ENCODE results near the gene ZNF470. TPM values are rescaled to one million over a fixed set of nuclear protein-coding genes. Genes with fewer than 3 reads are reported as not detected.

ZNF470 gene
- total and polyA plus RNA-seq, 2 of the 13 experiments (the other 11 are each of a cell fraction or from before 2014, with no cell fraction given), result not detected

DNA sequence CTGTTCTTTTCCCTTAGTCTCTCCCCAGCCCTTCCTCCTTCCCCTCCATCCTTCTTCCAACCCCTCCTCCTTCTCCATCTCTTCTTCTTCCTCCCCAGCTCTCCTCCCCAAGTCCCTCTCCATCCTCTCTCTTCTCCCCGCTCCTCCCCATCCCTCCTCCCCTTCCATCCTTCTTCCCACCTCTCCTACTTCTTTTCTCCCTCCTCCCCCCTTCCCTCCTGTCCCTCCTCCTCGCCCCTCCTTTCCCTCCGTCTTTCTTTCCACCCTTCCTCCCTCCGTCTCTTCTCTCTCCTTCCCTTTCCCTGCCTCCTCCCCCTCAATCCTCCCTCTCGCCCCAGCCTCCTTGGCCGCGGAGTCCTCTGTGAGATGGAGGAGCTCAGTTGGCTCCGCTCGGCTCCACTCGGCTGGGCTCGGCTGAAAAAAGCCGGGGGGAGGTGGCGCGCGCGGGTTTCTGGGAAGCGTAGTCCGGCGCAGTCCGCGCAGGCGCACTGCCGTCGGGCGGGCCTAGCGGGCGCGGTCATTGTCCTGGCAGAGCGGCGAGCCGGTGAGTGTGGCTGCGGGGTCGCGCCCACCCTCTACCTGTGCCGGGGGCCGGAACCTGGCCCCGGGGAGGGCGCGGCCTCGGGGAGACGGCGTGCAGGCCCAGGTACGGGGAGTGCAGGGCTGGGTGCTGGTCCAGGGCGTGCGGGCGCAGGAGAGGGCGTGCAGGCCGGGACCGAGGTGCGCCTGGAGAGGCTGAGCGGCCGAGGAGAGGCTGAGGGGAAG, 27.7 kb downstream of the ZNF470 start, which contains the start of gene ZNF71 (continued):
- TF ChIP-seq ZNF142 (CRISPR knock-in tag; IDR thresholded peaks at IDR 0.05), result peak; percentile 76; the same call in 1 of the 2 replicates
- no peak for TF ChIP-seq SETDB1 (CRISPR knock-in tag; IDR thresholded peaks at IDR 0.05; ENCODE audit: borderline replicate concordance)
- peak; percentile 92 for TF ChIP-seq ZNF512 (CRISPR knock-in tag; IDR thresholded peaks at IDR 0.05)
- TF ChIP-seq, protein P1, sequence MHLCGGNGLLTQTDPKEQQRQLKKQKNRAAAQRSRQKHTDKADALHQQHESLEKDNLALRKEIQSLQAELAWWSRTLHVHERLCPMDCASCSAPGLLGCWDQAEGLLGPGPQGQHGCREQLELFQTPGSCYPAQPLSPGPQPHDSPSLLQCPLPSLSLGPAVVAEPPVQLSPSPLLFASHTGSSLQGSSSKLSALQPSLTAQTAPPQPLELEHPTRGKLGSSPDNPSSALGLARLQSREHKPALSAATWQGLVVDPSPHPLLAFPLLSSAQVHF (CRISPR knock-in tag; IDR thresholded peaks at IDR 0.05), result 0 out of 2 replicates have a peak, but pooled peaks have one; percentile 64
- TF ChIP-seq ZNF747 (CRISPR knock-in tag; IDR thresholded peaks at IDR 0.05; ENCODE audit: borderline replicate concordance), result no peak
- TF ChIP-seq, protein P2, sequence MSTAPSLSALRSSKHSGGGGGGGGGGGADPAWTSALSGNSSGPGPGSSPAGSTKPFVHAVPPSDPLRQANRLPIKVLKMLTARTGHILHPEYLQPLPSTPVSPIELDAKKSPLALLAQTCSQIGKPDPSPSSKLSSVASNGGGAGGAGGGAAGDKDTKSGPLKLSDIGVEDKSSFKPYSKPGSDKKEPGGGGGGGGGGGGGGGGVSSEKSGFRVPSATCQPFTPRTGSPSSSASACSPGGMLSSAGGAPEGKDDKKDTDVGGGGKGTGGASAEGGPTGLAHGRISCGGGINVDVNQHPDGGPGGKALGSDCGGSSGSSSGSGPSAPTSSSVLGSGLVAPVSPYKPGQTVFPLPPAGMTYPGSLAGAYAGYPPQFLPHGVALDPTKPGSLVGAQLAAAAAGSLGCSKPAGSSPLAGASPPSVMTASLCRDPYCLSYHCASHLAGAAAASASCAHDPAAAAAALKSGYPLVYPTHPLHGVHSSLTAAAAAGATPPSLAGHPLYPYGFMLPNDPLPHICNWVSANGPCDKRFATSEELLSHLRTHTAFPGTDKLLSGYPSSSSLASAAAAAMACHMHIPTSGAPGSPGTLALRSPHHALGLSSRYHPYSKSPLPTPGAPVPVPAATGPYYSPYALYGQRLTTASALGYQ (CRISPR knock-in tag; IDR thresholded peaks at IDR 0.05), result no peak
- peak; percentile 33; the same call in 1 of the 2 replicates for TF ChIP-seq ETV5 (CRISPR knock-in tag; IDR thresholded peaks at IDR 0.05; ENCODE audit: borderline replicate concordance)
- TF ChIP-seq PLRG1 (conservative IDR thresholded peaks at IDR 0.05), result no peak
- TF ChIP-seq SUZ12 (IDR thresholded peaks at IDR 0.05; ENCODE audit: low read depth, low read length), result peak; percentile 50; the same call in 1 of the 2 replicates
- TF ChIP-seq TAF1 (CRISPR knock-in tag; IDR thresholded peaks at IDR 0.05), result peak; percentile 83
- 0 out of 2 replicates have a peak, but pooled peaks have one; percentile 48 for TF ChIP-seq ZNF670 (CRISPR knock-in tag; IDR thresholded peaks at IDR 0.05; ENCODE audit: borderline replicate concordance)
- TF ChIP-seq KLF9 (CRISPR knock-in tag; IDR thresholded peaks at IDR 0.05; ENCODE audit: low read depth), result no peak
- TF ChIP-seq ZNF772 (CRISPR knock-in tag; IDR thresholded peaks at IDR 0.05), result peak; percentile 76
- peak; percentile 21; the same call in 1 of the 2 replicates for TF ChIP-seq CREM (IDR thresholded peaks at IDR 0.05)
- no peak for TF ChIP-seq CREM (CRISPR knock-in tag; IDR thresholded peaks at IDR 0.05)
- TF ChIP-seq CCDC6 (CRISPR knock-in tag; IDR thresholded peaks at IDR 0.05), result peak; percentile 56; the same call in 1 of the 2 replicates
- TF ChIP-seq ZNF589 (CRISPR knock-in tag; conservative IDR thresholded peaks at IDR 0.05), result peak; percentile 84; the same call in 1 of the 2 replicates
- TF ChIP-seq ZNF607 (CRISPR knock-in tag; IDR thresholded peaks at IDR 0.05; ENCODE audit: borderline replicate concordance), result 0 out of 2 replicates have a peak, but pooled peaks have one; percentile 6
- TF ChIP-seq ZBTB42 (CRISPR knock-in tag; IDR thresholded peaks at IDR 0.05), result no peak
